K562 (cell line): Measurements from ENCODE around the gene FRK. TPM values are rescaled to one million over a fixed set of nuclear protein-coding genes. Genes with fewer than 3 reads are reported as not detected.
A peak's percentile ranks its signal among the peaks of the same experiment; 100 is the strongest.
"Not testable (repeated sequence)": the region's sequence is repeated elsewhere in the genome, so short reads cannot be mapped to it uniquely, and the experiment has no call there.

Experiments used
- ATAC-seq: fragments of 200-7000 bp; cut with Tn5 transposase; 3 replicates; pipeline ENCODE4 v1.9.1; 2020; ENCODE audit warnings: moderate library complexity
- BruUV-seq: library from RNA; stranded (reverse); fragments of 400-500 nt; replicated peaks from 2 replicates; lab custom pipeline; 2021; lab: Mats Ljungman, UMichigan
- CTCF ChIA-PET: fragments of 300-600 bp; formaldehyde crosslinking; extraction: SDS; loops from one replicate; lab custom pipeline; 2021; ENCODE audit warnings: low intra/inter-chr PET ratio; lab: Yijun Ruan, JAX
- POLR2A ChIA-PET: fragments of 300-600, 350-650 bp; sonication (Branson Sonifier 250); formaldehyde crosslinking; extraction: SDS; loops from one replicate; lab custom pipeline; 2021; ENCODE audit warnings: antibody characterized with exemption, inconsistent platforms; lab: Yijun Ruan, JAX
- DNase-seq, 4 experiments: peaks; one replicate each; pipeline versions ENCODE4 v3.0.0 to v3.0.0-alpha.2; 2011 to 2018; ENCODE audit warnings: low spot score in 3 of 4, mixed read lengths in 3 of 4; ENCODE audit errors: extremely low read depth in 1 of 4
- FAIRE-seq: peaks from 2 replicates; lab custom pipeline; 2011; peaks lifted over from hg19 to GRCh38; lab: Jason Lieb, UNC
- H2AFZ ChIP-seq: 2 replicates; pipeline ENCODE4 v1.6.0; 2011; ENCODE audit warnings: low read depth, low read length, control low read depth, inconsistent platforms
- H3K27ac ChIP-seq: fragments of 200-600 bp; 3 replicates; pipeline ENCODE4 v1.8.0; 2011; ENCODE audit warnings: low read depth, mild to moderate bottlenecking, control low read depth, inconsistent platforms, low read length, moderate library complexity, mixed read lengths; ENCODE audit errors: extremely low read depth
- H3K27me3 ChIP-seq, 2 experiments: fragments of 300-600 bp in 1 of 2; 2 replicates in 1 of 2; 3 replicates in 1 of 2; pipeline versions ENCODE4 v1.6.0 to v1.8.0; 2011; ENCODE audit warnings: inconsistent platforms in 2 of 2, low read length in 2 of 2, mild to moderate bottlenecking in 1 of 2, mixed read lengths in 1 of 2, moderate library complexity in 1 of 2; ENCODE audit not compliant: control insufficient read depth in 2 of 2, insufficient read depth in 2 of 2
- H3K36me3 ChIP-seq: fragments of 300-600 bp; 3 replicates; pipeline ENCODE4 v1.8.0; 2011; ENCODE audit warnings: mild to moderate bottlenecking, low read length, inconsistent platforms; ENCODE audit not compliant: control insufficient read depth, insufficient read depth
- H3K4me1 ChIP-seq, 2 experiments: fragments of 200-600 bp in 1 of 2; replicated peaks in 1 of 2; 2 replicates in 1 of 2; 3 replicates in 1 of 2; pipeline versions ENCODE4 v1.5.1 to v1.8.0; 2011; ENCODE audit warnings: inconsistent platforms in 2 of 2, low read length in 2 of 2, mild to moderate bottlenecking in 1 of 2, mixed read lengths in 1 of 2, moderate library complexity in 1 of 2; ENCODE audit not compliant: control insufficient read depth in 2 of 2, insufficient read depth in 2 of 2
- H3K4me2 ChIP-seq: 2 replicates; pipeline ENCODE4 v1.6.1; 2011; ENCODE audit warnings: low read length, control low read depth, inconsistent platforms, mixed read lengths; ENCODE audit not compliant: insufficient read depth
- H3K4me3 ChIP-seq: fragments of 200-600 bp; sonication (generic), shearing (Covaris generic); 2 replicates; pipeline ENCODE4 v1.5.1; 2016; ENCODE audit warnings: control low read depth, inconsistent platforms
- H3K79me2 ChIP-seq: fragments of 200-600 bp; 3 replicates; pipeline ENCODE4 v1.8.0; 2011; ENCODE audit warnings: low read length, inconsistent platforms; ENCODE audit not compliant: control insufficient read depth, insufficient read depth
- H3K9ac ChIP-seq, 2 experiments: 2 replicates each; pipeline versions ENCODE4 v1.6.0 to v1.6.1; 2011; ENCODE audit warnings: low read depth in 2 of 2, low read length in 2 of 2, control low read depth in 1 of 2, inconsistent platforms in 1 of 2, mild to moderate bottlenecking in 1 of 2, mixed read lengths in 1 of 2; ENCODE audit not compliant: insufficient read depth in 1 of 2
- H3K9me1 ChIP-seq: one replicate; pipeline ENCODE4 v1.6.0; 2011; ENCODE audit warnings: inconsistent platforms, mild to moderate bottlenecking, low read length, moderate library complexity; ENCODE audit not compliant: control insufficient read depth, insufficient read depth
- H3K9me3 ChIP-seq: replicated peaks from 2 replicates; pipeline ENCODE4 v1.5.1; 2011; ENCODE audit warnings: low read depth, low read length, inconsistent platforms; ENCODE audit not compliant: control insufficient read depth, insufficient read depth
- H4K20me1 ChIP-seq: replicated peaks from 2 replicates; pipeline ENCODE4 v1.6.1; 2011; ENCODE audit warnings: low read length, inconsistent platforms, mixed read lengths; ENCODE audit not compliant: control insufficient read depth, insufficient read depth
- EP400 ChIP-seq: fragments of 450-650 bp; IDR thresholded peaks from 2 replicates; pipeline ENCODE4 v1.6.1; 2017; ENCODE audit warnings: antibody characterized with exemption, mild to moderate bottlenecking, moderate library complexity
- ETV6 ChIP-seq, 3 experiments: fragments of 150-350 bp in 1 of 3; sonication (generic) in 1 of 3; formaldehyde crosslinking in 1 of 3; IDR thresholded peaks; 2 replicates each; pipeline versions ENCODE4 v1.6.1 to v1.8.0; 2014 to 2022; ENCODE audit warnings: borderline replicate concordance in 2 of 3, low read depth in 2 of 3, antibody characterized with exemption in 1 of 3, low read length in 1 of 3, mild to moderate bottlenecking in 1 of 3, missing genetic modification reagents in 1 of 3
- FOXA3 ChIP-seq, 2 experiments: fragments of 450-650 bp in 1 of 2; sonication (generic) in 1 of 2; formaldehyde crosslinking; IDR thresholded peaks in 1 of 2; conservative IDR thresholded peaks in 1 of 2; 2 replicates each; pipeline versions ENCODE4 v1.4.0 to v1.8.0; 2020 to 2022; ENCODE audit warnings: mild to moderate bottlenecking in 2 of 2, missing genetic modification reagents in 1 of 2
- FOXK2 ChIP-seq, 2 experiments: fragments of 450-650 bp; IDR thresholded peaks in 1 of 2; conservative IDR thresholded peaks in 1 of 2; 2 replicates each; pipeline ENCODE4 v1.6.1; 2016; ENCODE audit warnings: low read depth in 2 of 2, mild to moderate bottlenecking in 1 of 2
- MAFF ChIP-seq: IDR thresholded peaks from 2 replicates; pipeline ENCODE4 v1.6.1; 2012; ENCODE audit warnings: low read length, improper control_type of control experiment
- MIER1 ChIP-seq: fragments of 450-650 bp; IDR thresholded peaks from 2 replicates; pipeline ENCODE4 v1.6.1; 2016; ENCODE audit warnings: antibody characterized with exemption, mild to moderate bottlenecking, low read depth
- RBM25 ChIP-seq: fragments of 200-400 bp; formaldehyde crosslinking; IDR thresholded peaks from 2 replicates; pipeline ENCODE4 v1.6.1; 2018; ENCODE audit warnings: low read length, low read depth, moderate library complexity; ENCODE audit not compliant: severe bottlenecking
- SMC3 ChIP-seq: conservative IDR thresholded peaks from 2 replicates; pipeline ENCODE4 v1.6.1; 2011; ENCODE audit warnings: low read depth, low read length, improper control_type of control experiment; ENCODE audit not compliant: insufficient read depth
- SREBF2 ChIP-seq: sonication (generic); formaldehyde crosslinking; IDR thresholded peaks from 2 replicates; pipeline ENCODE4 v1.4.0; 2020; ENCODE audit warnings: mild to moderate bottlenecking, missing genetic modification reagents
- TRIM24 ChIP-seq, 2 experiments: fragments of 450-650 bp; IDR thresholded peaks; 2 replicates each; pipeline ENCODE4 v1.6.1; 2016
- ZFX ChIP-seq: sonication (generic); formaldehyde crosslinking; IDR thresholded peaks from 2 replicates; pipeline ENCODE4 v1.8.0; 2022; ENCODE audit warnings: mild to moderate bottlenecking, missing genetic modification reagents, moderate library complexity
- ZNF274 ChIP-seq: IDR thresholded peaks from 2 replicates; pipeline ENCODE4 v1.6.1; 2011; ENCODE audit warnings: low read depth, mild to moderate bottlenecking, low read length, moderate library complexity, borderline replicate concordance
- ZNF780A ChIP-seq: fragments of 250-450 bp; sonication (Bioruptor Pico); IDR thresholded peaks from 2 replicates; pipeline ENCODE4 v1.5.0; 2021; ENCODE audit warnings: mild to moderate bottlenecking
- WGBS: fragments of 100-300 bp; shearing (Covaris generic); methylation state at CpG from one replicate; pipeline ENCODE4 v1.1.6; 2016; ENCODE audit warnings: low coverage, mixed read lengths; ENCODE audit not compliant: insufficient coverage; ENCODE audit errors: missing lambda C conversion rate; 5-methylcytosine and 5-hydroxymethylcytosine counted together
- in situ Hi-C: fragments of 300-500 bp; cut with MboI; formaldehyde crosslinking; loops from 4 replicates; pipeline ENCODE4 v1.15.0; 2018; ENCODE audit warnings: inconsistent platforms, mixed read lengths
- intact Hi-C: fragments of 100-400 bp; cut with micrococcal nuclease; formaldehyde crosslinking; loops from 2 replicates; pipeline ENCODE4 v1.14.2; 2022
- polyA plus RNA-seq, 8 experiments: library from polyadenylated mRNA; depleted of rRNA in 4 of 8; stranded (reverse) in 5 of 8; unstranded in 3 of 8; fragments of >200 nt; fragmentation: Nextera tagmentation in 2 of 8; fragmentation: Illumina TruSeq in 1 of 8; extraction: Ambion mirVana in 2 of 8; extraction: Trizol in 1 of 8; gene quantifications; 2 replicates each; pipeline versions ENCODE4 v1.2.1 to v1.2.3, GENCODE V29; 2011 to 2014; ENCODE audit warnings: inconsistent platforms in 1 of 8, missing spikeins in 1 of 8
- total RNA-seq, 7 experiments: library from RNA; depleted of rRNA in 6 of 7; stranded (reverse); fragments of >200 nt in 6 of 7; fragmentation: Illumina TruSeq in 2 of 7; extraction: Trizol in 2 of 7; gene quantifications; 2 replicates each; pipeline versions ENCODE4 v1.2.1 to v1.2.3, GENCODE V29; 2011 to 2021; ENCODE audit warnings: low replicate concordance in 1 of 7

Gene FRK
- total and polyA plus RNA-seq, 9 of the 15 experiments (the other 6 are each of a cell fraction or from before 2014, with no cell fraction given) = 0.01 to 0.29 (median 0.09) TPM

- H3K36me3 ChIP-seq, H3K27ac ChIP-seq, intact Hi-C loops, H3K27me3 ChIP-seq, DNase-seq, H2AFZ ChIP-seq, in situ Hi-C loops, CTCF ChIA-PET, FAIRE-seq, BruUV-seq, H3K9me3 ChIP-seq, H3K9me1 ChIP-seq, H3K4me3 ChIP-seq, H3K9ac ChIP-seq, ATAC-seq, H4K20me1 ChIP-seq, H3K4me2 ChIP-seq, H3K4me1 ChIP-seq, H3K79me2 ChIP-seq: not testable (repeated sequence)
- WGBS = 16% methylated on average over 8 of the region's 17 CpGs
- POLR2A ChIA-PET = interaction anchor here (0.6 kb wide), 2 partner anchors 58 to 1988 kb away, joined by 4 read pairs; no protein-coding TSS in a partner anchor
- peak in 1 of 2 experiments; percentile 33; a peak in 1 of 4 replicates for TF ChIP-seq FOXK2 (conservative IDR thresholded peaks at IDR 0.05 in 1 of 2, IDR thresholded peaks at IDR 0.05 in 1 of 2; ENCODE audit: low read depth in 2 of 2)
- peak in 1 of 2 experiments; percentile 93; a peak in 2 of 4 replicates for TF ChIP-seq FOXA3 (CRISPR knock-in tag; conservative IDR thresholded peaks at IDR 0.05 in 1 of 2, IDR thresholded peaks at IDR 0.05 in 1 of 2)
- TF ChIP-seq EP400 = peak; percentile 38; the same call in 1 of the 2 replicates
Observed at GRCh38 chr6:115960286-115960685, 100.4 kb downstream of the FRK start.

- Histone ChIP-seq H3K4me2 (no peak overlapping the region), H3K27me3 (no peaks in the 10 kb centered on the region), H3K9ac (no peak overlapping the region), H3K36me3 (no peaks in the 10 kb centered on the region), H2AFZ (no peak overlapping the region), H3K9me3 (no peaks in the 10 kb centered on the region), H4K20me1 (no peaks in the 10 kb centered on the region), H3K9me1 (no peaks in the 10 kb centered on the region), H3K27ac (no peak overlapping the region), H3K79me2 (no peaks in the 10 kb centered on the region), H3K4me1 (no peaks in the 10 kb centered on the region), H3K4me3 (no peak overlapping the region)
- intact Hi-C loops = no loop called here
- ChIA-PET POLR2A (no interaction called here), CTCF (no interaction called here)
- in situ Hi-C loops = no loop called here
- no peak for DNase-seq
- BruUV-seq = no TSS peak
- FAIRE-seq = no peak
- ATAC-seq = no peak
- 42% methylated on average over 3 of the region's 3 CpGs for WGBS
- no peak for TF ChIP-seq SREBF2 (CRISPR knock-in tag)
- no peak for TF ChIP-seq SMC3
- TF ChIP-seq TRIM24 (IDR thresholded peaks at IDR 0.05) = no peak
- no peak for TF ChIP-seq ZNF780A (CRISPR knock-in tag)
- no peak for TF ChIP-seq RBM25
- no peak for TF ChIP-seq ZNF274
- no peak for TF ChIP-seq MIER1
- no peak for TF ChIP-seq ZFX (CRISPR knock-in tag)
- no peak for TF ChIP-seq MAFF
- TF ChIP-seq ETV6 (IDR thresholded peaks at IDR 0.05; ENCODE audit: borderline replicate concordance in 1 of 2, low read depth in 2 of 2, low read length in 1 of 2) = no peak
- no peak for TF ChIP-seq ETV6 (CRISPR knock-in tag; IDR thresholded peaks at IDR 0.05; ENCODE audit: borderline replicate concordance)
Observed at GRCh38 chr6:115958958-115959357, 101.7 kb downstream of the FRK start.
